HepG2 (cell line): ENCODE data around the gene CD40.

Experiments used
- ARHGAP35 ChIP-seq: sonication (generic); formaldehyde crosslinking; IDR thresholded peaks from 2 replicates; pipeline ENCODE4 v1.9.0; 2022; ENCODE audit warnings: mild to moderate bottlenecking, inconsistent platforms, moderate library complexity, missing genetic modification reagents, borderline replicate concordance
- ZNF207 ChIP-seq: fragments of 450-650 bp; IDR thresholded peaks from 2 replicates; pipeline ENCODE4 v1.6.1; 2016; ENCODE audit warnings: antibody characterized with exemption, borderline replicate concordance
- TF ChIP-seq, protein P1 (sequence below): sonication (generic); formaldehyde crosslinking; IDR thresholded peaks from 2 replicates; pipeline ENCODE4 v1.5.1; 2020; ENCODE audit warnings: mild to moderate bottlenecking, missing genetic modification reagents, moderate library complexity

DNA sequence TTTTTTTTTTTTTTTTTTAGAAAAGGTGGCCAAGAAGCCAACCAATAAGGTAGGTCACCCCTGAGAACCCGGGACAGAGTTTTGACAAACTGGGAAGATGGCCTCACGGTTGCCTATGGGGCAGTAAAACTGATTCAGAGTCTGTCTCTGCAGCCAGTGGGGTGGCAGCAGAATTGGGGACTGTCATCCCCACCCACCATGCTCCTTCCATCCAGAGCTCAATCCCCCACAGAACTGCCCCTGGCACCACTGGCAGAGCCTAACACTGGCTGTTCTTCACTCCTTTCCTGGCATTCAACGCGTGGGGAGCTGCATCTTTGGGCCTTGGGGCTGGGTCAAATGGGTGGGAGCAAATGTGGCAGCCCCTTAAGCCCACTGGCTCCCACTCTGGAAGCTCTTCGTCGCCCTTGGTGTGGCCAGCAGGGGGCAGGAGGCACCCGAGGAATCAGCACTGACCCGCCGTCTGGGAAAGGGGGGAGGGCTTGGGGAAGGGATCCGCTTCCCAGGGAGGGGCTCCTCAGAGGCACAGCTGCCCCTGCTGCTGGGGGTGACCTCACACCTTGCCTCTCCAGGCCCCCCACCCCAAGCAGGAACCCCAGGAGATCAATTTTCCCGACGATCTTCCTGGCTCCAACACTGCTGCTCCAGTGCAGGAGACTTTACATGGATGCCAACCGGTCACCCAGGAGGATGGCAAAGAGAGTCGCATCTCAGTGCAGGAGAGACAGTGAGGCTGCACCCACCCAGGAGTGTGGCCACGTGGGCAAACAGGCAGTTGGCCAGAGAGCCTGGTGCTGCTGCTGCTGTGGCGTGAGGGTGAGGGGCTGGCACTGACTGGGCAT, 10.4 kb downstream of the CD40 start:
- TF ChIP-seq, protein P1, sequence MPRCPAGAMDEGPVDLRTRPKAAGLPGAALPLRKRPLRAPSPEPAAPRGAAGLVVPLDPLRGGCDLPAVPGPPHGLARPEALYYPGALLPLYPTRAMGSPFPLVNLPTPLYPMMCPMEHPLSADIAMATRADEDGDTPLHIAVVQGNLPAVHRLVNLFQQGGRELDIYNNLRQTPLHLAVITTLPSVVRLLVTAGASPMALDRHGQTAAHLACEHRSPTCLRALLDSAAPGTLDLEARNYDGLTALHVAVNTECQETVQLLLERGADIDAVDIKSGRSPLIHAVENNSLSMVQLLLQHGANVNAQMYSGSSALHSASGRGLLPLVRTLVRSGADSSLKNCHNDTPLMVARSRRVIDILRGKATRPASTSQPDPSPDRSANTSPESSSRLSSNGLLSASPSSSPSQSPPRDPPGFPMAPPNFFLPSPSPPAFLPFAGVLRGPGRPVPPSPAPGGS: no peak
- no peak for TF ChIP-seq ARHGAP35
- no peak for TF ChIP-seq ZNF207
